IMR-90 (cell line): ENCODE data around the gene NEAT1.

Experiments used
- CTCF ChIP-seq: conservative IDR thresholded peaks from 2 replicates; pipeline ENCODE4 v1.5.1; 2012; ENCODE audit warnings: mild to moderate bottlenecking, low read depth, low read length, improper control_type of control experiment
- FOS ChIP-seq: fragments of 150-350 bp; IDR thresholded peaks from 2 replicates; pipeline ENCODE4 v1.6.1; 2016; ENCODE audit warnings: low read depth, low read length
- POLR2A ChIP-seq: IDR thresholded peaks from 2 replicates; pipeline ENCODE4 v1.6.1; 2012; ENCODE audit warnings: mild to moderate bottlenecking, low read depth, low read length
- SMC3 ChIP-seq: fragments of 150-350 bp; IDR thresholded peaks from 2 replicates; pipeline ENCODE4 v1.6.1; 2016; ENCODE audit warnings: low read depth, mild to moderate bottlenecking, antibody characterized with exemption, low read length, moderate library complexity

- TF ChIP-seq CTCF, result 0 out of 2 replicates have a peak, but pooled peaks have one; percentile 12
- no peak for TF ChIP-seq SMC3
- TF ChIP-seq FOS, result no peak
- no peak for TF ChIP-seq POLR2A
Observed at GRCh38 chr11:65378208-65378927, 44.2 kb upstream of the NEAT1 start.
